H1 (cell line): ENCODE data around the gene AGAP1. TPM values are rescaled to one million over a fixed set of nuclear protein-coding genes. Genes with fewer than 3 reads are reported as not detected.

ENCODE experiments used
- CTCF ChIA-PET: fragments of 300-600 bp; sonication (Branson Sonifier 250); formaldehyde crosslinking; loops from one replicate; lab custom pipeline; 2021; ENCODE audit not compliant: partially characterized antibody; lab: Charles Lee
- POLR2A ChIA-PET: fragments of 300-600 bp; sonication (Branson Sonifier 250); formaldehyde crosslinking; loops from one replicate; lab custom pipeline; 2021; ENCODE audit warnings: inconsistent platforms; ENCODE audit not compliant: partially characterized antibody; lab: Charles Lee
- DNase-seq, 2 experiments: peaks; one replicate each; pipeline versions ENCODE4 v3.0.0 to v3.0.0-alpha.2; 2010 to 2022; ENCODE audit warnings: low spot score in 2 of 2, low read depth in 1 of 2, mixed read lengths in 1 of 2
- FAIRE-seq: peaks from 2 replicates; lab custom pipeline; 2011; peaks lifted over from hg19 to GRCh38; lab: Jason Lieb, UNC
- H2AFZ ChIP-seq: 2 replicates; pipeline ENCODE4 v1.8.1; 2012; ENCODE audit warnings: low read length, inconsistent platforms
- H2AK5ac ChIP-seq: 2 replicates; pipeline ENCODE4 v1.6.1; 2013; ENCODE audit warnings: low read depth, low read length
- H2BK120ac ChIP-seq: replicated peaks from 2 replicates; pipeline ENCODE3; 2013; ENCODE audit warnings: low read depth, low read length, inconsistent platforms
- H2BK12ac ChIP-seq: 2 replicates; pipeline ENCODE4 v1.6.1; 2013; ENCODE audit warnings: low read depth, low read length
- H2BK15ac ChIP-seq: 2 replicates; pipeline ENCODE4 v1.6.1; 2013; ENCODE audit warnings: low read length
- H2BK20ac ChIP-seq: 2 replicates; pipeline ENCODE4 v1.6.1; 2013; ENCODE audit warnings: low read length
- H2BK5ac ChIP-seq: 2 replicates; pipeline ENCODE4 v1.6.1; 2013; ENCODE audit warnings: low read depth, low read length
- H3K14ac ChIP-seq: 2 replicates; pipeline ENCODE4 v1.6.1; 2013; ENCODE audit warnings: inconsistent platforms; ENCODE audit not compliant: insufficient read length
- H3K18ac ChIP-seq: 2 replicates; pipeline ENCODE4 v1.6.1; 2013; ENCODE audit warnings: low read length; ENCODE audit errors: extremely low read depth
- H3K23ac ChIP-seq: 2 replicates; pipeline ENCODE4 v1.6.1; 2013; ENCODE audit warnings: inconsistent platforms; ENCODE audit not compliant: insufficient read length
- H3K23me2 ChIP-seq: 2 replicates; pipeline ENCODE4 v1.6.1; 2013; ENCODE audit warnings: low read depth, low read length
- H3K27ac ChIP-seq: 2 replicates; pipeline ENCODE4 v1.6.1; 2011; ENCODE audit warnings: low read depth, low read length, inconsistent platforms
- H3K27me3 ChIP-seq, 4 experiments: replicated peaks in 1 of 4; 1 replicate in 1 of 4; 2 replicates in 3 of 4; pipeline versions ENCODE4 v1.6.1 to v1.8.1; 2011 to 2013; ENCODE audit warnings: low read length in 3 of 4, mild to moderate bottlenecking in 3 of 4, inconsistent platforms in 2 of 4, mixed read lengths in 2 of 4, moderate library complexity in 1 of 4; ENCODE audit not compliant: control insufficient read depth in 3 of 4, insufficient read depth in 3 of 4; ENCODE audit errors: extremely low read depth in 1 of 4
- H3K36me3 ChIP-seq, 4 experiments: 2 replicates each; pipeline versions ENCODE4 v1.6.1 to v1.8.1; 2011 to 2013; ENCODE audit warnings: mild to moderate bottlenecking in 4 of 4, low read length in 3 of 4, moderate library complexity in 2 of 4, control low read depth in 1 of 4, inconsistent platforms in 1 of 4; ENCODE audit not compliant: insufficient read depth in 4 of 4, control insufficient read depth in 2 of 4
- H3K4ac ChIP-seq: replicated peaks from 2 replicates; pipeline ENCODE3; 2013; ENCODE audit warnings: low read length, low read depth, mixed read lengths, inconsistent platforms; ENCODE audit not compliant: insufficient read length
- H3K4me1 ChIP-seq, 4 experiments: replicated peaks in 1 of 4; 1 replicate in 1 of 4; 2 replicates in 3 of 4; pipeline versions ENCODE4 v1.6.1 to v1.8.1; 2011 to 2013; ENCODE audit warnings: low read length in 3 of 4, inconsistent platforms in 2 of 4, mixed read lengths in 1 of 4; ENCODE audit not compliant: insufficient read depth in 4 of 4, control insufficient read depth in 3 of 4
- H3K4me2 ChIP-seq, 2 experiments: 2 replicates each; pipeline versions ENCODE4 v1.6.1 to v1.8.1; 2011 to 2013; ENCODE audit warnings: low read depth in 2 of 2, low read length in 2 of 2, control low read depth in 1 of 2, inconsistent platforms in 1 of 2, mild to moderate bottlenecking in 1 of 2; ENCODE audit not compliant: insufficient read depth in 1 of 2
- H3K4me3 ChIP-seq, 4 experiments: fragments of 200-600, 300-600 bp in 1 of 4; sonication (generic), shearing (Covaris generic), sonication (Bioruptor Twin) in 1 of 4; 2 replicates each; pipeline versions ENCODE4 v1.5.1 to v1.8.1; 2011 to 2016; ENCODE audit warnings: low read length in 4 of 4, low read depth in 3 of 4, control low read depth in 2 of 4, inconsistent platforms in 2 of 4, mild to moderate bottlenecking in 2 of 4, mixed read lengths in 1 of 4, moderate library complexity in 1 of 4; ENCODE audit not compliant: insufficient read depth in 2 of 4; ENCODE audit errors: extremely low read depth in 1 of 4
- H3K56ac ChIP-seq: replicated peaks from 2 replicates; pipeline ENCODE3; 2013; ENCODE audit warnings: low read depth, mild to moderate bottlenecking, mixed read lengths, low read length, inconsistent platforms; ENCODE audit not compliant: insufficient read length
- H3K79me1 ChIP-seq: 2 replicates; pipeline ENCODE4 v1.6.1; 2013; ENCODE audit warnings: low read depth, low read length, control low read depth
- H3K79me2 ChIP-seq, 2 experiments: 2 replicates each; pipeline versions ENCODE4 v1.6.1 to v1.8.1; 2012 to 2013; ENCODE audit warnings: low read length in 2 of 2, mild to moderate bottlenecking in 2 of 2, inconsistent platforms in 1 of 2; ENCODE audit not compliant: insufficient read depth in 2 of 2, control insufficient read depth in 1 of 2
- H3K9ac ChIP-seq, 4 experiments: replicated peaks in 1 of 4; 1 replicate in 1 of 4; 2 replicates in 3 of 4; pipeline versions ENCODE4 v1.6.1 to v1.8.1; 2011 to 2013; ENCODE audit warnings: low read depth in 3 of 4, low read length in 3 of 4, control low read depth in 2 of 4, mild to moderate bottlenecking in 2 of 4, moderate library complexity in 2 of 4, inconsistent platforms in 1 of 4; ENCODE audit errors: extremely low read depth in 1 of 4
- H3K9me3 ChIP-seq, 2 experiments: 2 replicates each; pipeline versions ENCODE4 v1.6.1 to v1.8.1; 2012 to 2013; ENCODE audit warnings: mild to moderate bottlenecking in 2 of 2, moderate library complexity in 2 of 2, control low read depth in 1 of 2, inconsistent platforms in 1 of 2, low read depth in 1 of 2, low read length in 1 of 2, mixed read lengths in 1 of 2; ENCODE audit not compliant: insufficient read depth in 2 of 2
- H4K20me1 ChIP-seq, 2 experiments: replicated peaks in 1 of 2; 2 replicates each; pipeline versions ENCODE3 to v1.8.1; 2011 to 2013; ENCODE audit warnings: inconsistent platforms in 2 of 2, low read length in 2 of 2, mild to moderate bottlenecking in 1 of 2; ENCODE audit not compliant: insufficient read depth in 2 of 2, control insufficient read depth in 1 of 2
- H4K5ac ChIP-seq: 2 replicates; pipeline ENCODE4 v1.6.1; 2013; ENCODE audit warnings: low read length, low read depth, mixed read lengths, inconsistent platforms; ENCODE audit not compliant: insufficient read length
- H4K8ac ChIP-seq: 2 replicates; pipeline ENCODE4 v1.8.0; 2013; ENCODE audit warnings: mild to moderate bottlenecking, moderate library complexity, low read length, inconsistent platforms; ENCODE audit not compliant: insufficient read depth; ENCODE audit errors: extremely low read depth
- H4K91ac ChIP-seq: replicated peaks from 2 replicates; pipeline ENCODE3; 2013; ENCODE audit warnings: low read length, mixed read lengths, inconsistent platforms; ENCODE audit not compliant: insufficient read length
- CHD2 ChIP-seq: IDR thresholded peaks from 2 replicates; pipeline ENCODE4 v1.6.1; 2012; ENCODE audit warnings: low read length, improper control_type of control experiment
- EZH2 ChIP-seq: fragments of 200-600 bp; sonication (generic); IDR thresholded peaks from 2 replicates; pipeline ENCODE4 v1.7.1; 2012; ENCODE audit warnings: low read depth, mild to moderate bottlenecking, moderate library complexity, low read length, inconsistent platforms; ENCODE audit not compliant: severe bottlenecking
- GABPA ChIP-seq: IDR thresholded peaks from 2 replicates; pipeline ENCODE4 v1.6.1; 2011; ENCODE audit warnings: mild to moderate bottlenecking, low read length, moderate library complexity, borderline replicate concordance; ENCODE audit not compliant: insufficient read depth
- RBBP5 ChIP-seq: IDR thresholded peaks from 2 replicates; pipeline ENCODE4 v1.7.1; 2012; ENCODE audit warnings: low read depth, mild to moderate bottlenecking, inconsistent platforms, low read length, moderate library complexity, borderline replicate concordance
- TAF1 ChIP-seq: IDR thresholded peaks from 2 replicates; pipeline ENCODE4 v1.6.1; 2011; ENCODE audit warnings: mild to moderate bottlenecking, low read depth, low read length
- TBP ChIP-seq: IDR thresholded peaks from 2 replicates; pipeline ENCODE4 v1.6.1; 2011; ENCODE audit warnings: low read depth, low read length, improper control_type of control experiment
- WGBS, 2 experiments: shearing (Covaris generic) in 1 of 2; methylation state at CpG; one replicate each; pipeline versions ENCODE4 v1.1.6 to v1.1.7; 2013 to 2015; ENCODE audit warnings: low lambda C conversion rate in 2 of 2, mixed read lengths in 2 of 2, inconsistent platforms in 1 of 2, low coverage in 1 of 2, missing lambda C conversion rate in 1 of 2; ENCODE audit not compliant: insufficient replicate concordance in 2 of 2, insufficient coverage in 1 of 2, insufficient read length in 1 of 2; ENCODE audit errors: extremely low coverage in 1 of 2, missing lambda C conversion rate in 1 of 2; 5-methylcytosine and 5-hydroxymethylcytosine counted together
- polyA plus RNA-seq, 7 experiments: library from polyadenylated mRNA; depleted of rRNA in 3 of 7; stranded (reverse) in 5 of 7; unstranded in 2 of 7; fragments of >200 nt in 5 of 7; fragments of 200-250 nt in 2 of 7; gene quantifications; 1 replicate in 5 of 7; 2 replicates in 1 of 7; 4 replicates in 1 of 7; pipeline versions ENCODE4 v1.2.1 to v1.2.3, GENCODE V29; 2011 to 2013; ENCODE audit warnings: missing spikeins in 2 of 7, mixed read lengths in 2 of 7
- total RNA-seq: library from RNA; stranded (reverse); fragmentation: NEBNext Ultra II Directional; extraction: Animal tissue kit (Norgen Biotek cat#: 25700); gene quantifications from 2 replicates; pipeline ENCODE4 v1.2.1, GENCODE V29; 2021
- TF ChIP-seq, protein P1 (sequence below): IDR thresholded peaks from 2 replicates; pipeline ENCODE4 v1.6.1; 2011; ENCODE audit warnings: low read length, improper control_type of control experiment
- TF ChIP-seq, protein P2 (sequence below): IDR thresholded peaks from 2 replicates; pipeline ENCODE4 v1.6.1; 2011; ENCODE audit warnings: low read depth, mild to moderate bottlenecking, low read length; ENCODE audit not compliant: insufficient read depth

Gene AGAP1
- total and polyA plus RNA-seq, 2 of the 8 experiments (the other 6 are each of a cell fraction or from before 2014, with no cell fraction given), result 18.1 to 39.4 TPM

DNA sequence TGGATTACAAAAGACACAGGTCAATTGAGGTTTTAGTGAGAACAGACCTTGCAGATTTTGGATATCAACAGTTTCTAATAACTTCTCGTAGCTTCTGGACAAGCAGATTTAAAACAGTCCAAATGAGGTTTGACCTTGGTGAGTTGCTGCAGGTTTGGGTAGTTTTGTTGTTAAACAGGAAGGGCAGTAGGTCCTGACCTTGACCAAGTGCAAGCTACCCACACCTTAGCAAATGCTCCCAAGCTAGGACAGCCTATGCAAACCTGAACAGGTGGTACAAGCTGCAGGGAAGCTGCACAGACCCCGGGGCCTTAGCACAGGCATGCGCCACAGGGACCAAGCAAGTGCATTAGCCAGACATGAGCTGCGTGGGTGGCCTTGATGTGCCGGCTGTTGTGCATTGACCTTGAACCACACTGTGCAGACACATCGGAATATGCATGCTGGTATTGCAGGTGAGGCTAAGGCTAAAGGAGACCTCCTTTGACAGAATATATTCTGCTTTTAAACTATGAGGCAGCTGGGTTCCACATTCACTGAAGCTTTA is 40.2 kb upstream of the AGAP1 start:
- Histone ChIP-seq H2AFZ (no peak overlapping the region), H3K4me1 (no peaks in the 10 kb centered on the region), H3K4me3 (no peak overlapping the region), H2AK5ac (no peak overlapping the region), H3K18ac (no peak overlapping the region), H3K27me3 (no peaks in the 10 kb centered on the region), H2BK15ac (no peak overlapping the region), H2BK20ac (no peak overlapping the region), H3K23me2 (no peaks in the 10 kb centered on the region), H4K5ac (no peak overlapping the region), H2BK5ac (no peak overlapping the region), H3K23ac (no peak overlapping the region), H3K4ac (no peak overlapping the region), H3K79me2 (no peaks in the 10 kb centered on the region), H2BK12ac (no peak overlapping the region), H3K36me3 (no peaks in the 10 kb centered on the region), H3K27ac (no peak overlapping the region), H3K56ac (no peak overlapping the region), H2BK120ac (no peak overlapping the region), H3K4me2 (no peak overlapping the region), H4K8ac (no peak overlapping the region), H4K91ac (no peak overlapping the region), H3K9me3 (no peaks in the 10 kb centered on the region), H3K14ac (no peak overlapping the region), H3K79me1 (no peaks in the 10 kb centered on the region), H3K9ac (no peak overlapping the region), H4K20me1 (no peaks in the 10 kb centered on the region)
- FAIRE-seq (no peak), DNase-seq (no peak)
- TF ChIP-seq CHD2 (no peak), GABPA (no peak), EZH2 (no peak), TBP (no peak), RBBP5 (no peak), TAF1 (no peak)
- TF ChIP-seq, protein P1, sequence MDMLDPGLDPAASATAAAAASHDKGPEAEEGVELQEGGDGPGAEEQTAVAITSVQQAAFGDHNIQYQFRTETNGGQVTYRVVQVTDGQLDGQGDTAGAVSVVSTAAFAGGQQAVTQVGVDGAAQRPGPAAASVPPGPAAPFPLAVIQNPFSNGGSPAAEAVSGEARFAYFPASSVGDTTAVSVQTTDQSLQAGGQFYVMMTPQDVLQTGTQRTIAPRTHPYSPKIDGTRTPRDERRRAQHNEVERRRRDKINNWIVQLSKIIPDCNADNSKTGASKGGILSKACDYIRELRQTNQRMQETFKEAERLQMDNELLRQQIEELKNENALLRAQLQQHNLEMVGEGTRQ, result no peak
- TF ChIP-seq, protein P2, sequence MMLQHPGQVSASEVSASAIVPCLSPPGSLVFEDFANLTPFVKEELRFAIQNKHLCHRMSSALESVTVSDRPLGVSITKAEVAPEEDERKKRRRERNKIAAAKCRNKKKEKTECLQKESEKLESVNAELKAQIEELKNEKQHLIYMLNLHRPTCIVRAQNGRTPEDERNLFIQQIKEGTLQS, result no peak
- WGBS, 2 experiments, result 97% methylated on average over 6 of the region's 6 CpGs; no CpG with 5 or more reads in 1 of the 2 experiments
- ChIA-PET CTCF (interaction anchor here (0.5 to 1.0 kb wide), 4 partner anchors 11 to 1958 kb away, joined by 3 to 4 read pairs (median 3); no protein-coding TSS in a partner anchor), POLR2A (no interaction called here)
